Measurements from ENCODE around the gene SDK1.

- TF ChIP-seq CTCF (conservative IDR thresholded peaks at IDR 0.05; ENCODE audit: low read depth in 2 of 2) (no peak), POLR2AphosphoS5 (IDR thresholded peaks at IDR 0.05; ENCODE audit: low read depth) (no peak), EZH2 (IDR thresholded peaks at IDR 0.05; ENCODE audit: low read depth, unreplicated experiment) (no peak), STAT1 (IDR thresholded peaks at IDR 0.05; ENCODE audit: unreplicated experiment) (no peak), REST (IDR thresholded peaks at IDR 0.05; ENCODE audit: unreplicated experiment) (no peak), EZH2phosphoT487 (IDR thresholded peaks at IDR 0.05; ENCODE audit: unreplicated experiment) (no peak), CREB1 (CRISPR knock-in tag; IDR thresholded peaks at IDR 0.05; ENCODE audit: low read depth) (no peak), ZNF114 (CRISPR knock-in tag; IDR thresholded peaks at IDR 0.05) (no peak), ZNF331 (CRISPR knock-in tag; IDR thresholded peaks at IDR 0.05; ENCODE audit: low read depth) (no peak), ETS1 (IDR thresholded peaks at IDR 0.05) (no peak), NANOG (IDR thresholded peaks at IDR 0.05; ENCODE audit: borderline replicate concordance) (no peak), JUNB (IDR thresholded peaks at IDR 0.05; ENCODE audit: unreplicated experiment) (no peak)
Observed at GRCh38 chr7:4186513-4186780, 885.4 kb downstream of the SDK1 start.

Data from GM23338 (cell line).